ENCODE results near the gene PLEKHM1.

DNA sequence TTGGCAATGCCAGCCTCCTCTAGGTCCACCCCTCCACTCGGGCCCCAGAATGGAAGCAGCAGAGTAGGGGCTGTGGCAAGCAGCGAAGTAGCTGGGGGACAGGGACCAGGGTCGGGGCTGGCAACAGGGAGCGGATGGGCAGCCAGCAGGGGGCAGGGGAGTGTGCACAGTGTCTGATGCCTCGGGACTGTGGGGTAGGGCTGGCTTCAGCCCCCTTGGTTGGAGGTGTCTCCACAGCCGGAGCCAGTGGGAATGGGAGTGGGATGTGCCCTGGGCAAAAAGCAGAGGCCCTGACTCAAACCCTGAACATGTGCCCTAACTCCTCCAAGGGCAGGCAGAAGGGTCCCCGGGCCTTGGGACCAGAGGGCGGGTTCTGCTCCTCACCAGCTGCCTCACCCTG, 39.4 kb downstream of the PLEKHM1 start:
- TF ChIP-seq, protein P1, sequence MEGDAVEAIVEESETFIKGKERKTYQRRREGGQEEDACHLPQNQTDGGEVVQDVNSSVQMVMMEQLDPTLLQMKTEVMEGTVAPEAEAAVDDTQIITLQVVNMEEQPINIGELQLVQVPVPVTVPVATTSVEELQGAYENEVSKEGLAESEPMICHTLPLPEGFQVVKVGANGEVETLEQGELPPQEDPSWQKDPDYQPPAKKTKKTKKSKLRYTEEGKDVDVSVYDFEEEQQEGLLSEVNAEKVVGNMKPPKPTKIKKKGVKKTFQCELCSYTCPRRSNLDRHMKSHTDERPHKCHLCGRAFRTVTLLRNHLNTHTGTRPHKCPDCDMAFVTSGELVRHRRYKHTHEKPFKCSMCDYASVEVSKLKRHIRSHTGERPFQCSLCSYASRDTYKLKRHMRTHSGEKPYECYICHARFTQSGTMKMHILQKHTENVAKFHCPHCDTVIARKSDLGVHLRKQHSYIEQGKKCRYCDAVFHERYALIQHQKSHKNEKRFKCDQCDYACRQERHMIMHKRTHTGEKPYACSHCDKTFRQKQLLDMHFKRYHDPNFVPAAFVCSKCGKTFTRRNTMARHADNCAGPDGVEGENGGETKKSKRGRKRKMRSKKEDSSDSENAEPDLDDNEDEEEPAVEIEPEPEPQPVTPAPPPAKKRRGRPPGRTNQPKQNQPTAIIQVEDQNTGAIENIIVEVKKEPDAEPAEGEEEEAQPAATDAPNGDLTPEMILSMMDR (IDR thresholded peaks at IDR 0.05), result no peak
- TF ChIP-seq POLR2A (IDR thresholded peaks at IDR 0.05), result no peak

All from heart left ventricle (tissue), 13 donors.